Stomach (tissue), 4 donors: ENCODE measurements around the gene DCUN1D4.
"Not testable (repeated sequence)": the region's sequence is repeated elsewhere in the genome, so short reads cannot be mapped to it uniquely, and the experiment has no call there.

Experiments used
- EP300 ChIP-seq: sonication (generic); formaldehyde crosslinking; IDR thresholded peaks from one replicate; pipeline ENCODE4 v1.6.1; 2017; ENCODE audit warnings: antibody characterized with exemption
- POLR2A ChIP-seq, 4 donors: fragments of 450-650 bp; IDR thresholded peaks; one replicate each; pipeline ENCODE4 v1.6.1; 2016; ENCODE audit warnings: antibody characterized with exemption in 4 of 4, control low read depth in 2 of 4, mild to moderate bottlenecking in 1 of 4, moderate library complexity in 1 of 4
- TF ChIP-seq, protein P1 (sequence below), 7 experiments: fragments of 450-650 bp in 4 of 7; fragments of 200-600 bp in 3 of 7; sonication (generic) in 3 of 7; IDR thresholded peaks; one replicate each; pipeline ENCODE4 v1.5.1; 2016 to 2019; ENCODE audit warnings: antibody characterized with exemption in 7 of 7, control low read depth in 2 of 7, mild to moderate bottlenecking in 1 of 7

DNA sequence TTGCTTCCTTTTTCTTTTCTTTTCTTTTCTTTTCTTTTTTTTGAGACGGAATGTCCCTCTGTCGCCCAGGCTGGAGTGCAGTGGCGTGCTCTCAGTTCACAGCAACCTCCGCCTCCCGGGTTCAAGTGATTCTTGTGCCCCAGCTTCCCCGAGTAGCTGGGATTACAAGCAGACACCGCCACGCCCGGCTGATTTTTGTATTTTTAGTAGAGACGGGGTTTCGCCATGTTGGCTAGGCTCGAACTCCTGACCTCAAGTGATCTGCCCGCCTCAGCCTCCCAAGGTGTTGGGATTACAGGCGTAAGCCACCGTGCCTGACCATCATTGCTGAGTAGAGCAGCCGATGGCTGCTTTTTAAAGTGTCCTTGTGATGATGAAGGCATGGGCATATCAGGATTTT is 50.4 kb downstream of the DCUN1D4 start:
- TF ChIP-seq, protein P1, sequence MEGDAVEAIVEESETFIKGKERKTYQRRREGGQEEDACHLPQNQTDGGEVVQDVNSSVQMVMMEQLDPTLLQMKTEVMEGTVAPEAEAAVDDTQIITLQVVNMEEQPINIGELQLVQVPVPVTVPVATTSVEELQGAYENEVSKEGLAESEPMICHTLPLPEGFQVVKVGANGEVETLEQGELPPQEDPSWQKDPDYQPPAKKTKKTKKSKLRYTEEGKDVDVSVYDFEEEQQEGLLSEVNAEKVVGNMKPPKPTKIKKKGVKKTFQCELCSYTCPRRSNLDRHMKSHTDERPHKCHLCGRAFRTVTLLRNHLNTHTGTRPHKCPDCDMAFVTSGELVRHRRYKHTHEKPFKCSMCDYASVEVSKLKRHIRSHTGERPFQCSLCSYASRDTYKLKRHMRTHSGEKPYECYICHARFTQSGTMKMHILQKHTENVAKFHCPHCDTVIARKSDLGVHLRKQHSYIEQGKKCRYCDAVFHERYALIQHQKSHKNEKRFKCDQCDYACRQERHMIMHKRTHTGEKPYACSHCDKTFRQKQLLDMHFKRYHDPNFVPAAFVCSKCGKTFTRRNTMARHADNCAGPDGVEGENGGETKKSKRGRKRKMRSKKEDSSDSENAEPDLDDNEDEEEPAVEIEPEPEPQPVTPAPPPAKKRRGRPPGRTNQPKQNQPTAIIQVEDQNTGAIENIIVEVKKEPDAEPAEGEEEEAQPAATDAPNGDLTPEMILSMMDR (IDR thresholded peaks at IDR 0.05) = not testable (repeated sequence)
- TF ChIP-seq EP300; POLR2A (IDR thresholded peaks at IDR 0.05): not testable (repeated sequence)
